Left ventricle myocardium superior (tissue), 1 donor: ENCODE results near the gene DMKN. TPM values are rescaled to one million over a fixed set of nuclear protein-coding genes. Genes with fewer than 3 reads are reported as not detected.
A peak's percentile ranks its signal among the peaks of the same experiment; 100 is the strongest.
"Not testable (repeated sequence)": the region's sequence is repeated elsewhere in the genome, so short reads cannot be mapped to it uniquely, and the experiment has no call there.

ENCODE experiments used
- ATAC-seq: fragments of 200-7000 bp; cut with Tn5 transposase; one replicate; pipeline ENCODE4 v1.9.1; 2020; ENCODE audit warnings: mild to moderate bottlenecking, moderate library complexity
- DNase-seq: peaks from one replicate; pipeline ENCODE4 v3.0.0-alpha.2; 2020
- intact Hi-C: fragments of 100-400 bp; cut with micrococcal nuclease; formaldehyde crosslinking; loops from one replicate; pipeline ENCODE4 v1.11.0; 2022
- total RNA-seq: library from RNA; stranded (reverse); fragmentation: NEBNext Ultra II Directional; extraction: Animal tissue kit (Norgen Biotek cat#: 25700); gene quantifications from one replicate; pipeline ENCODE4 v1.2.1, GENCODE V29; 2021
- donor health status: DM: no; HTN: yes; CAD: no; lungs with severe emphysema.

DMKN gene
- total RNA-seq, 1 donor from 2014 or later = 16.1 TPM

DNA sequence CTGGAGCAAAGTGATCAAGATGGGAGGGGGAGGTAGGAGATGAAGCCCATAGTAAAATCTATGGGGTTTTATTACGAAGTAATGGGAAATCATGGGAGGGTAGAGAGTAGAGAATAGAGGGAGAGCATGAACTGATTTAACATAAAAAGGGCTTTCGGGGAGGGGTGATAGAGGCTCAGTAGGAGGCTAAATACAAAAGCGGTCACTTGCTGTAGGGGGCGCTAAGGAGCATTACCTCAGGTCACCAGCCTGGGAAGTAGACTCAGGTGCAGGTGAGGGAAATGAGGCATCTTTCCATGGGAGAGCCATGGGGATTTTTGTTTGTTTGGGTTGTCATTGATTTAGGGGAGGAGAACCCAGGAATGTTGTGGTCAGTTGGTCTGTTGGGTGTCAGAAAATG is 37.3 kb downstream of the DMKN start:
- no peak for DNase-seq
- intact Hi-C loops = no loop called here
- ATAC-seq = no peak

DNA sequence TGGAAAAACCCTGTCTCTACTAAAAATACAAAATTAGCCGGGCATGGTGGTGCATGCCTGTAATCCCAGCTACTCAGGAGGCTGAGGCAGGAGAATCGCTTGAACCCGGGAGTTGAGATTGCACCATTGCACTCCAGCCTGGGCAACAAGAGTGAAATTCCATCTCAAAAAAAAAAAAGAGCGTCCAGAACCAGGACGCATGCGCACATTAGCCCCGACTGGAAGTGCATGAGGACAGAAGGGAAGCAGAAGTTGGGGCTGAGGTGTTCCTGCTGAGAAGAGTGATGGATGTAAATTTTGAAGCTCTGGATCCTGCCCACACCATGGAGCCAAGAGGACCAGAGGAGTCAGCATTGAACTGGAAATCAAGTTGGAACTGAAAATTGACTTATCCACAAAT is 38.9 kb downstream of the DMKN start:
- intact Hi-C loops, DNase-seq, ATAC-seq: not testable (repeated sequence)

GRCh38 chr19:35474104-35474503 is 39.3 kb downstream of the DMKN start:
- DNase-seq (no peak), ATAC-seq (no peak)
- intact Hi-C loops = no loop called here

GRCh38 chr19:35471946-35472345 is 41.5 kb downstream of the DMKN start:
- intact Hi-C loops = no loop called here

DNA sequence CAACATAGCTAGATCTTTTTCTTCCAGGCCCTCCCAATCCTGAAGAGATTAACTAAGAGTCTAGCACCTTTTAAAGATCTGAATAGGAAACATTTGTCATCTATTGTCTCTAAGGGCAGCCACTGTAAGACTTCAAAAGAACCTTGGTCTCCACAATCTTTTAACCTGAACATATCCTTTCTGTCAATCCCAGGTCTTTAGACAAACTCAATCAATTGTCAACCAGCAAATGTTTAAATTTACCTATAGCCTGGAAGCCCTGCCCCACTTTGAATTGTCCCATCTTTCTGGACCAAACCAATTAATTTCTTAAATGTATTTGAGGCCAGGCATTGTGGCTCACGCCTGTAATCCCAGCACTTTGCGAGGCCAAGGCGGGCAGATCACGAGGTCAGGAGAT is 42.4 kb downstream of the DMKN start:
- ATAC-seq, intact Hi-C loops, DNase-seq: not testable (repeated sequence)

More at GRCh38 chr19:35471946-35472345, 41.5 kb downstream of the DMKN start:
- DNase-seq = no peak
- no peak for ATAC-seq

- intact Hi-C loops = no loop called here
- no peak for DNase-seq
- no peak for ATAC-seq
Observed at GRCh38 chr19:35470128-35470527, 43.3 kb downstream of the DMKN start.

GRCh38 chr19:35468637-35469036 is 44.8 kb downstream of the DMKN start:
- intact Hi-C loops = loop anchor here (2.0 kb wide), 1 partner anchor 116 kb away; no protein-coding TSS in a partner anchor
- ATAC-seq = peak; percentile 89
- peak; percentile 37 for DNase-seq

- intact Hi-C loops = no loop called here
- no peak for DNase-seq
- ATAC-seq = no peak
Observed at GRCh38 chr19:35466259-35466658, 47.2 kb downstream of the DMKN start.

GRCh38 chr19:35462956-35463355 is 50.5 kb downstream of the DMKN start:
- intact Hi-C loops, DNase-seq, ATAC-seq: not testable (repeated sequence)

DNA sequence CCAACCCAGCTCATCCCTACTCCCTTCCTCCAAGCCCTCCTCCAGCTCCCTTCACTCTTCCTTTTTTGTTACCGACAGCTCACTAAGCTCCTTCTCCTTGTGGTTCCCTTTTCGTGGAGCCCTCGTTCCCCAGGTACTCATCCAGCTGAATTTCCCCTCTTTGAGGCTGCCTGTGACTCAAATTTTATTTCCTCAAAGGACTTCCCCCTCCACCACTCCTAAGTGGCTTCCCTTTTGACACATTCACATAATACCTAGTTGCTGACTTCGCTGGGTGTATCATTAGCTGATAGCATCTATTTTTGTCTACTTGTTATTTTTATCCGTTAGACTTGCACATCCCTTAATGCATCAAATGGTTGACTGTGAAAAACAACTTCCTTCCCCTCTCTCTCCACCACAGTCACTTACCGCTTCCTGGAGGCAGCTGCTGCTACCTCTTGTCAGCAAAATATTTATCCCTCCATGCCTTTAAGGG is 50.9 kb downstream of the DMKN start:
- intact Hi-C loops = no loop called here
- ATAC-seq = peak; percentile 69

GRCh38 chr19:35461788-35462187 is 51.7 kb downstream of the DMKN start:
- ATAC-seq, intact Hi-C loops, DNase-seq: not testable (repeated sequence)

More for the DNA sequence above, 50.9 kb downstream of the DMKN start:
- DNase-seq = no peak

DNA sequence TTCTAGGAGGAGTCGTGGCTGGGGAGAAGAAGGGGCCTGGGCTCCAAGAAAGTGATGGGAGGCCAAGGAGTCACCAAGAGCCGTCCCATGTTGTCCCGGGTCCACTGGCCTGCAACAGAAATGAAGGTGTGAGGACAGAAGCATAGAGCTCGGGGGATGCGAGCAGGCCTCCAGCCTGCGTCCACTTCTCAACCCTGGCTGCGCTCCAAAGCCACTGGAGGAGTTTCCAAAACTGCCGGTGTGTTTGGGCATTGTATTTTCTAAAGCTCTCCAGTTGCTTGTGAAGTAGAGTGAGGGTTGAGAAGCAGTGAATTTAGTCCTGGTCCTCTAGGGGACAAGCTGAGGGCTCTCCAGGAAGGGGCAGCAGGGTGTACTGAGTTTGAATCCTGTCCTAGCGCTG is 52.4 kb downstream of the DMKN start:
- no peak for ATAC-seq
- intact Hi-C loops = no loop called here
- DNase-seq = no peak

GRCh38 chr19:35460608-35461007 is 52.8 kb downstream of the DMKN start:
- DNase-seq (no peak), ATAC-seq (no peak)
- intact Hi-C loops = no loop called here

DNA sequence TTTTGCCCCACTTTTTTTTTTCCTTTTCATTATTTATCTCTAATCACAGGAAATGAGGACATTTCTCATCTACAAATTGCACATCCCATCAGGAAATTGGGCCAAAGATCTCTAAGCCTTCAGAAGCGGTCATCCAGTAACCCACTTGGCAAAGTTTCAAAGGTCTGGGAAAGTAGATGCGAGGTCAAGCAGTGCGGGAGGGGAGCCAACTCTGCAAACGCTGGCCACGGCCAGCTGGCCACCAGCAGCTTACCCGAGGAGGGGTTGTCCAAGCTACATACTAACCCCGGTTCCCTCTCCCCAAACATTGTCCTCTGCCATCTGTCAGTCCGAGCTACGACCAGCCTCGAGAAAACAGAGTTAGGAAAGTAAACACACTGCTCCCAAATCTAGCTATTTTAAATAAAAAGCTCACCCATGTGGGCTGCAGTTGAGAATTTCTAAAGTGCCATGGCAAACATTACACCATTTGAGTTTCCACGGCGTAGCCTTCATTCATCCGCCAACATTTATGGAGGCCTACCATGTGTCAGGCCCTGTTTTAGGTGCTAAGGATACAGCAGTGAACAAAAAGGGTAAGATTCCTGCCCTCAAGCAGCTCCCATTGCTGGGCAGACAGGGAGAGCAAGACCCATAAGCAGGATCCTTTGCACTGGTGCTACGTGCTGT is 53.9 kb downstream of the DMKN start:
- intact Hi-C loops = no loop called here
- ATAC-seq (peak; percentile 77), DNase-seq (peak; percentile 67)

DNA sequence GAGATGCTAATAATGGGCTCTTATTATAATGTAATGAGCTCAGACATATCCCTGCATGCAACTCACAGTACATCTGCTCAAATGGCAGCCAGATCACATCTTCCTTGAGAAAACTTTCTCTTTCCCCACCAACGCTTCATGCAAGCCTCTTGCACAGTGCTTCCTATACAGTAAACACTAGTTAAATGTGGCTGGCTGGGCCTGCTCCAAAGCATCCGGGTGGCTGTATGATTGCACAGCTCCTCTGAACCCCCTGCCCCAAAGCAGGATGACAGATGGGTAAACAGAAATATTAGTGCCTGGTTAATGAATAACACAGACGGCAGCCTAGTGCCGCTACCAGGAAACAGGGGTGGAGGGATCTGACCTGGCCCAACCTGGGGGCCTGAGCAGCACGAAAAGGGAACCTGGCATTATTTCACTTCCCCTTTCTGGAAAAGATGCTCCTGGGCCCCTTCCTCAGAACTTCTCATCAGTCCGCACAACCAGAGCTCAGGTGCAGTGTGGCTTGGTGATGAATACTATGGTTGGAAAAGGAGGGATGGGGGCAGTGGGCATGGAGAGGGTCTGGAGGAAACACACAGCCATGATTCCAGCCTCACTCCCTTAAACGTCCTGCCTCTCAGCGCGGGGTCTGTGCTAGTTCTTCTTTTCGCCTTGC is 54.6 kb downstream of the DMKN start:
- intact Hi-C loops = no loop called here
- DNase-seq (no peak), ATAC-seq (peak; percentile 11)

DNA sequence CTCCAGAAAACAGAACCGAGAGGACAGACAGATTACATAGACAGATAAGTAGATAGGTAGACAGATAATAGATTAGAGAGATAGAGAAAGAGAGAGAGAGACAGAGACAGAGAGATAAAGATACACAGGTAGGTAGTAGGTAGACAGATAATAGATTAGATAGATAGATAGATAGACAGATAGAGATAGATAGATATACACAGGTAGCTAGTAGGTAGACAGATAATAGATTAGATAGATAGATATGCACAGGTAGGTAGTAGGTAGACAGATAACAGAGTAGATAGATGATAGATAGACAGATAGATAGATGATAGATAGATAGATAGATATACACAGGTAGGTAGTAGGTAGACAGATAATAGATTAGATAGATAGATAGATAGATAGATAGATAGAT is 55.3 kb downstream of the DMKN start:
- intact Hi-C loops = no loop called here
- ATAC-seq (no peak), DNase-seq (no peak)

GRCh38 chr19:35457173-35457572 is 56.3 kb downstream of the DMKN start:
- ATAC-seq (no peak), DNase-seq (no peak)
- intact Hi-C loops = no loop called here

GRCh38 chr19:35455616-35456201 is 57.7 kb downstream of the DMKN start:
- no peak for DNase-seq
- intact Hi-C loops = no loop called here
- ATAC-seq = no peak

GRCh38 chr19:35454663-35455062 is 58.8 kb downstream of the DMKN start:
- ATAC-seq (no peak), DNase-seq (no peak)
- intact Hi-C loops = no loop called here

- intact Hi-C loops = no loop called here
- DNase-seq = no peak
- no peak for ATAC-seq
Observed at GRCh38 chr19:35451338-35452096, 61.9 kb downstream of the DMKN start.
